Transverse colon (tissue), 4 donors: Measurements from ENCODE around the gene NUP88. TPM values are rescaled to one million over a fixed set of nuclear protein-coding genes. Genes with fewer than 3 reads are reported as not detected.

Experiments used
- DNase-seq: peaks from one replicate; pipeline ENCODE4 v3.0.0-alpha.2; 2019
- H3K27ac ChIP-seq, 4 donors: fragments of 200-600 bp; sonication (generic); 2 replicates each; pipeline ENCODE4 v1.5.1; 2016 to 2018; ENCODE audit warnings: inconsistent platforms in 4 of 4
- H3K27me3 ChIP-seq: fragments of 200-600 bp; sonication (generic); 2 replicates; pipeline ENCODE4 v1.5.1; 2017; ENCODE audit warnings: inconsistent platforms
- H3K36me3 ChIP-seq, 4 donors: fragments of 200-600 bp; sonication (generic); 2 replicates each; pipeline ENCODE4 v1.5.1; 2017 to 2019; ENCODE audit warnings: inconsistent platforms in 4 of 4
- H3K4me1 ChIP-seq, 4 donors: fragments of 200-600 bp; sonication (generic); 2 replicates each; pipeline ENCODE4 v1.5.1; 2017 to 2020; ENCODE audit warnings: inconsistent platforms in 4 of 4
- H3K4me3 ChIP-seq, 4 donors: fragments of 200-600 bp; sonication (generic); 1 replicate in 1 of 4; 2 replicates in 3 of 4; pipeline versions ENCODE4 v1.5.1 to v1.6.1; 2017 to 2019; ENCODE audit warnings: inconsistent platforms in 4 of 4
- H3K9me3 ChIP-seq, 2 donors: fragments of 200-600 bp; sonication (generic); 2 replicates each; pipeline ENCODE4 v1.5.1; 2017 to 2019; ENCODE audit warnings: inconsistent platforms in 2 of 2
- CTCF ChIP-seq, 5 experiments: fragments of 200-600 bp in 3 of 5; fragments of 450-650 bp in 2 of 5; sonication (generic) in 3 of 5; IDR thresholded peaks; 1 replicate in 2 of 5; 2 replicates in 3 of 5; pipeline ENCODE4 v1.5.1; 2016 to 2017; ENCODE audit warnings: antibody characterized with exemption in 5 of 5, inconsistent platforms in 3 of 5, mild to moderate bottlenecking in 2 of 5, moderate library complexity in 1 of 5
- EP300 ChIP-seq: sonication (generic); formaldehyde crosslinking; IDR thresholded peaks from one replicate; pipeline ENCODE4 v1.6.1; 2017; ENCODE audit warnings: antibody characterized with exemption, low read depth
- POLR2A ChIP-seq: fragments of 450-650 bp; IDR thresholded peaks from one replicate; pipeline ENCODE4 v1.6.1; 2016; ENCODE audit warnings: antibody characterized with exemption, mild to moderate bottlenecking, moderate library complexity
- POLR2AphosphoS5 ChIP-seq, 3 donors: sonication (generic); formaldehyde crosslinking; IDR thresholded peaks; one replicate each; pipeline ENCODE4 v1.6.1; 2016; ENCODE audit warnings: antibody characterized with exemption in 3 of 3
- WGBS, 2 donors: methylation state at CpG; one replicate each; pipeline ENCODE4 v1.1.5; 2018; ENCODE audit warnings: low coverage in 1 of 2; 5-methylcytosine and 5-hydroxymethylcytosine counted together
- in situ Hi-C, 4 donors: fragments of 200-750 bp; cut with MboI; loops; one replicate each; pipeline versions ENCODE4 v1.15.0 to v1.15.1; 2017; ENCODE audit warnings: low sequenced_read_pairs in 3 of 4, low pct_ligation_motif_present in 1 of 4, low pct_unique_long_range_greater_than_20kb in 1 of 4
- intact Hi-C: fragments of 100-400 bp; cut with DNase I; formaldehyde crosslinking; loops from one replicate; pipeline ENCODE4 v1.15.1; 2023; ENCODE audit warnings: low total_unique reads
- total RNA-seq, 4 donors: library from RNA; depleted of rRNA; stranded (reverse); fragments of >200 nt; gene quantifications; one replicate each; pipeline ENCODE4 v1.1.0, GENCODE V29; 2016

NUP88 gene
- total RNA-seq, 4 donors from 2014 or later: 65.3 to 120 (median 96.9) TPM

GRCh38 chr17:5361426-5361825 is 58.0 kb downstream of the NUP88 start:
- WGBS, 2 donors: 80 to 85% methylated on average over 6 to 9 of the region's 9 CpGs
- TF ChIP-seq CTCF (IDR thresholded peaks at IDR 0.05) (no peak), POLR2A (no peak), EP300 (no peak), POLR2AphosphoS5 (IDR thresholded peaks at IDR 0.05) (no peak)
- in situ Hi-C loops: no loop called here

GRCh38 chr17:5355421-5356129 is 63.9 kb downstream of the NUP88 start:
- H3K4me3 ChIP-seq: no peak overlapping the region
- no peak for DNase-seq
- no peaks in the 10 kb centered on the region for H3K9me3 ChIP-seq
- H3K4me1 ChIP-seq: no peaks in the 10 kb centered on the region
- WGBS, 2 donors: 83 to 85% methylated on average over 3 of the region's 3 CpGs
- peaks cover 0 to 40% (median 20%) of the 10 kb centered on the region in 4 donors for H3K36me3 ChIP-seq
- H3K27ac ChIP-seq: no peak overlapping the region
- H3K27me3 ChIP-seq: no peaks in the 10 kb centered on the region
- in situ Hi-C loops (no loop called here), intact Hi-C loops (no loop called here)
- no peak for TF ChIP-seq POLR2A
- TF ChIP-seq EP300: no peak
- TF ChIP-seq CTCF (IDR thresholded peaks at IDR 0.05): no peak
- no peak for TF ChIP-seq POLR2AphosphoS5 (IDR thresholded peaks at IDR 0.05)

More at GRCh38 chr17:5361426-5361825, 58.0 kb downstream of the NUP88 start:
- no peak overlapping the region for H3K4me3 ChIP-seq
- intact Hi-C loops: no loop called here
- no peak for DNase-seq
- peaks cover 0 to 20% (median 9%) of the 10 kb centered on the region in 4 donors for H3K36me3 ChIP-seq
- H3K4me1 ChIP-seq: no peaks in the 10 kb centered on the region
- H3K27ac ChIP-seq: no peak overlapping the region
- H3K9me3 ChIP-seq: no peaks in the 10 kb centered on the region
- H3K27me3 ChIP-seq: no peaks in the 10 kb centered on the region

- Histone ChIP-seq H3K9me3 (no peaks in the 10 kb centered on the region), H3K36me3 (peaks cover 0 to 43% (median 21%) of the 10 kb centered on the region in 4 donors), H3K4me1 (no peaks in the 10 kb centered on the region), H3K27ac (no peak overlapping the region), H3K4me3 (no peak overlapping the region), H3K27me3 (no peaks in the 10 kb centered on the region)
- no peak for DNase-seq
- in situ Hi-C loops (no loop called here), intact Hi-C loops (no loop called here)
- TF ChIP-seq POLR2AphosphoS5 (IDR thresholded peaks at IDR 0.05) (no peak), POLR2A (no peak)
- WGBS, 2 donors: 78 to 88% methylated on average over 1 to 2 of the region's 2 CpGs
Observed at GRCh38 chr17:5354886-5355415, 64.5 kb downstream of the NUP88 start.

- intact Hi-C loops: no loop called here
- 84 to 88% methylated on average over 2 of the region's 2 CpGs for WGBS, 2 donors
Observed at GRCh38 chr17:5354310-5354709, 65.2 kb downstream of the NUP88 start.

More at GRCh38 chr17:5354310-5354709, 65.2 kb downstream of the NUP88 start:
- no peak for TF ChIP-seq POLR2AphosphoS5 (IDR thresholded peaks at IDR 0.05)
- no peak for TF ChIP-seq POLR2A
- TF ChIP-seq CTCF (IDR thresholded peaks at IDR 0.05): no peak
- TF ChIP-seq EP300: no peak
- peaks cover 0 to 42% (median 21%) of the 10 kb centered on the region in 4 donors for H3K36me3 ChIP-seq
- no peak for DNase-seq
- in situ Hi-C loops: no loop called here
- H3K9me3 ChIP-seq: no peaks in the 10 kb centered on the region
- no peaks in the 10 kb centered on the region for H3K4me1 ChIP-seq
- no peak overlapping the region for H3K4me3 ChIP-seq
- no peaks in the 10 kb centered on the region for H3K27me3 ChIP-seq
- no peak overlapping the region for H3K27ac ChIP-seq
